GM13977 (cell line): Measurements from ENCODE around the gene RALB.
"Not testable (repeated sequence)": the region's sequence is repeated elsewhere in the genome, so short reads cannot be mapped to it uniquely, and the experiment has no call there.

Experiments used
- DNase-seq: peaks from one replicate; pipeline ENCODE4 v3.0.0; 2012; ENCODE audit warnings: low spot score
- in situ Hi-C: fragments of 300-500 bp; cut with MboI; formaldehyde crosslinking; loops from one replicate; pipeline ENCODE4 v1.12.0; 2022; ENCODE audit warnings: low sequenced_read_pairs, low pct_unique_long_range_greater_than_20kb, mixed read lengths, inconsistent platforms; ENCODE audit not compliant: unreplicated experiment
- TF ChIP-seq, protein P1 (sequence below): IDR thresholded peaks from 2 replicates; pipeline ENCODE4 v1.5.1; 2012; ENCODE audit warnings: mild to moderate bottlenecking, control low read depth; ENCODE audit not compliant: insufficient read depth; ENCODE audit errors: extremely low read depth, missing control alignments

RALB gene

DNA sequence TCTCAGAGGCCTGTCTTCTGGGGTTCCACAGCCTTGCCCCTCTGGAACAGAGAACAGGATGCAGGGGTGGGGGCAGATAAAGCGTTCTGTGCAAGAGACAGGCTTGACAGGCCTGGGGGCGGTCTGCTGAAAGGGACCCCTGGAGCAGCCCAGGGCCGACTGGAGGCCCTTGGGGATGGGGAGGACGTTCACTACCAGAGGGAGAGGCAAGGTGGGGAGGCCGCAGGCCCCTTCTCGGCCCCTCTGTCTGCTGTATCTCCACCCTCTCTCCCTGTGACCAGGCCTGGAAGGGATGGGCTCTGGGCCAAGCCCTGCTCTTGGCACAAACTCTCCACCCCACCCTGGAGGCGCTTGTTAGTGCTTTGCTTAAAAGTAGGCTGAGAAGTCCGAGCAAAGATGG lies 66.0 kb downstream of the RALB start:
- no peak for DNase-seq
- in situ Hi-C loops, result no loop called here
- TF ChIP-seq, protein P1, sequence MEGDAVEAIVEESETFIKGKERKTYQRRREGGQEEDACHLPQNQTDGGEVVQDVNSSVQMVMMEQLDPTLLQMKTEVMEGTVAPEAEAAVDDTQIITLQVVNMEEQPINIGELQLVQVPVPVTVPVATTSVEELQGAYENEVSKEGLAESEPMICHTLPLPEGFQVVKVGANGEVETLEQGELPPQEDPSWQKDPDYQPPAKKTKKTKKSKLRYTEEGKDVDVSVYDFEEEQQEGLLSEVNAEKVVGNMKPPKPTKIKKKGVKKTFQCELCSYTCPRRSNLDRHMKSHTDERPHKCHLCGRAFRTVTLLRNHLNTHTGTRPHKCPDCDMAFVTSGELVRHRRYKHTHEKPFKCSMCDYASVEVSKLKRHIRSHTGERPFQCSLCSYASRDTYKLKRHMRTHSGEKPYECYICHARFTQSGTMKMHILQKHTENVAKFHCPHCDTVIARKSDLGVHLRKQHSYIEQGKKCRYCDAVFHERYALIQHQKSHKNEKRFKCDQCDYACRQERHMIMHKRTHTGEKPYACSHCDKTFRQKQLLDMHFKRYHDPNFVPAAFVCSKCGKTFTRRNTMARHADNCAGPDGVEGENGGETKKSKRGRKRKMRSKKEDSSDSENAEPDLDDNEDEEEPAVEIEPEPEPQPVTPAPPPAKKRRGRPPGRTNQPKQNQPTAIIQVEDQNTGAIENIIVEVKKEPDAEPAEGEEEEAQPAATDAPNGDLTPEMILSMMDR, result no peak

DNA sequence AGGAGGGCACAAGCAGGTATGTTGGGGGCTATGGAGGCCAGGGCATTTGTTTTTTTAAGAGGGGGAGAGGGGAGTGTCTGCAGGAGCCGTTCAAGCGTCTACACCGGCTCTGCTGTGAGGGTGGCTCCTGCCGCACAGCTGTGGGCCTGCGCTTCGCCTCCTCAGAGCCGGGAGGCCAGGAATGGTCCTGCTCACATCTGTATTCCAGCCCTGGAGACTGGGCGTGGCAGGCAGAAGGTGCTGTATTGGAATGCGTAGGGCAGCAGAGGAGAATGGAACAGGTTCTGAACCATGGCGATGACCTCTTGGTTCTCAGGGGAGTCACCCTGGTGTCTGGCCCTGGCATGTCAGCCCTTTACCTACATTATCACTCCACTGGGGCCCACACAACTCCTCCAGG lies 66.5 kb downstream of the RALB start:
- DNase-seq, result no peak
- TF ChIP-seq, protein P1, result no peak
- in situ Hi-C loops, result no loop called here

DNA sequence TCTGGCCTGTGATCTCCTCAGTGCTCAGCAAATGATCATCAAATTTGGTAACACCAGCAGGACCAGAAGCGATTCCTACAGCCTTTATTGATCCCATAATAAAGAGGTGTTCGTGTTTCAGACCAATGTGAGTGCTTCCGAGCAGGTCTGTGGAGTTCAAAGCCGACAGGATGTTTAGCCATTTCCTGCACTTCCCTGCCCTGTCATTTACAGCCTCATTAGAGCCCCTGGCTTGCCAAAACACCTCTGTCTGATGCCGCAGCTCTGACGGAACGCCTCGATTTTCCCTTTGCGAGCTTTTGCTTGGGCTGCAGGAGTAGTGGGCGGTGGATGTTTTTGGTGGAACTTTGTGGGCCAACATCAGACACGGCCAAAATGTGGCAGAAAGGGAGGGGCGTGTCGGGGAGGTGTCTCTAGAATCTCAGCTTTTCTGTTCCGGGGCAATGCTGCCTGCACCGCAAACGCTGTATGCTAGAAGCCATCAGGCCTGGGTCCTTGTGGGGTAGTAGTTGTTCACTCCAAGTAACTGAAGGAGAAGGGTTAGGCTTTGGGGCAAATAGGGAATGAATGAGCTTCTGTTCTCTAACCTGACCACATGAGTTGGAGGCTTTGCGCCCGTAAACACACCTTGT lies 67.2 kb downstream of the RALB start:
- DNase-seq, result no peak
- in situ Hi-C loops, result no loop called here
- TF ChIP-seq, protein P1, result no peak

DNA sequence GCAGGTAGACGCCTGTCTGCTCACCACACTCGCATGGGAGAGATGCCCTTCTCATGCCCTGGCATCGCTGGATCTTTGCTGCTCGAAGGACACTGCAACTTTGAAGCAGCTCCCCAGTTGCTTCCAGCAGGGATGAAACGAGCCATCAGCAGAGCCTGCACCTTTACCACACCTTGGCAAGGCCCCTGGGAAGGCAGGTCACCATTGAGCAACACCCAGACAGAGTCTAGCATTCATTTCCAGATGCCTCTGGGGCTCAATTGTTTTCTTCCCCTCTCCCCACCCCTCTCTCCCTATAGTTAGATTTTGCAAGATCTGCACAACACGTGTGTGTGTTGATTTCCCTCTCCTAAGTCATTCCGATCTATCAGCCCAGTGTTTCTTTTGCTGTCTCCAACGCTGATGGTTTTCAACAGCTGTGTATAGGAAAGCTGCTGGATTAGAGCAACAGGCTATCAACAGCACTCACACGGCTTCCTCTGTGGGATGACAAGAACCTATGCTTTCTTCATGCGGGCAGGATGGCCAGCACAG lies 67.7 kb downstream of the RALB start:
- in situ Hi-C loops, result no loop called here
- no peak for DNase-seq
- TF ChIP-seq, protein P1, result no peak

DNA sequence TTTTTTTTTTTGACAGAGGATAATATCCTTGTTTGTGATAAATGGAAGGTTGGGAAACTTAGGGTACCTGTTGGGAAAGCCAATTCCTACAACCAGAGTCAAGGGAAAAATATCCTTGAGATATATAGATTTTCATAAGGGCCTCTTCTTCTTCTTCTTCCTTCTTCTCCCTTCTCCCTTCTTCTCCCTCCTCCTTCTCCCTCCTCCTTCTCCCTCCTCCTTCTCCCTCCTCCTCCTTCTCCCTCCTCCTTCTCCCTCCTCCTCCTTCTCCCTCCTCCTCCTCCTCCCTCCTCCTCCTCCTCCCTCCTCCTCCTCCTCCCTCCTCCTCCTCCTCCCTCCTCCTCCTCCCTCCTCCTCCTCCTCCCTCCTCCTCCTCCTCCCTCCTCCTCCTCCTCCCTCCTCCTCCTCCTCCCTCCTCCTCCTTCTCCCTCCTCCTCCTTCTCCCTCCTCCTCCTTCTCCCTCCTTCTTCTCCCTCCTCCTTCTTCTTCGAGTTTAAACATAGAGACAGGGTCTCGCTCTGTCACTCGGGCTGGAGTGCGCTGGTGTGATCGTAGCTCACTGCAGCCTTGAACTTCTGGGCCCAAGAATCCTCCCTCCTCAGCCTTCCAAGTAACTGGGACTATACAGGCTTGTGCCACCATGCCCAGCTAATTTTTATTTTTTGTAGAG lies 68.4 kb downstream of the RALB start:
- DNase-seq, in situ Hi-C loops: not testable (repeated sequence)

DNA sequence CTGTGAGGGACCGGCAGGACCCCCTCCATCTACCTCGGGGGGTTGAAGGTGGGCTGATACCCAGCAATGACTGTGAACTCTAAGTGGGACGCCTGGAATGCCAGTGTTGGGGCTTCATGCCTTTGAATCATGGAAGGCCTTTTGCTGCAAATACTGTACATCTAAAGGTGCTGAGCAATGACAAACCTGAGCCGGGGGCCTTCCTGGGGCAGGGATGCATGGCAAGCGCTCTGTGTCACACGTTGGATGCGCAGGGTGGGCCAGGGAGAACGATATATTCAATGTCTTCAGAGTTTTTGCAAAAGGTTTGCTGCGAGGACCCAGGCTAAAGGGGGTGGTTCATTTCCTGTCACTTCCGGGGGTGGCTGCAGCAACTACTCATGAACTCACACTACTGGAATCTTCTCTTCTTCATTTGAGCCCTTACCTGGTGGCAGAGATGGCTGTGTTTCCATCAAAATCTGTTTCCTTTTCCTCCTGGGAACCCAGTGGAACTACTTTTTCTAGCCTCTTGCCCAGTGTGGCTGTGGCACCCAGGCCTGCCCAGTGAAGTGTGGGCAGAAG lies 69.2 kb downstream of the RALB start:
- TF ChIP-seq, protein P1, result no peak
- in situ Hi-C loops, result no loop called here

DNA sequence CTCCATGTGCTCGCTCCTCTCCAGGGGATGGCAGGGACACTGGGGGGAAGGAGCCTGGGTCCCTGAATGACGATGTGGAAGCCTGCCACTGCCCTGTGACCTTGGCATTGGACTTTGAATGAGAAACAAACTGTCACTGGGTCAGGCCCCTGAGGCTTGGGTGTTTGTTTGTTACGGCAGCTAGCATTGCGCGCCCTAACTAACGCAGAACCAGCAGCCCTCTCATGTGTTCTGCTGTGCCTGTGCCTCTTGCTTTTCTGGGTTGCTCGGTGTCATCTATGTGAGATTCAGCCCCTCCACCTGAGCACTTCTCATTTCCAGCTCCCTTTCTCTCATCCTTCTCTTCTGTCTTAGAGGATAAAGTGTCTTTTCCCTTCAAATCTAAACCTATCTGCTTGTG lies 69.7 kb downstream of the RALB start:
- DNase-seq, result no peak
- in situ Hi-C loops, result no loop called here
- TF ChIP-seq, protein P1, result no peak

More for the DNA sequence above, 69.2 kb downstream of the RALB start:
- DNase-seq, result no peak
